GM18519 (cell line): ENCODE data around the gene KLHL1.

Experiments
- ATAC-seq: cut with Tn5 transposase; IDR thresholded peaks from one replicate; pipeline ENCODE4 v1.9.1; 2021; ENCODE audit warnings: mild to moderate bottlenecking, moderate library complexity; ENCODE audit not compliant: unreplicated experiment, low FRiP score

KLHL1 gene

DNA sequence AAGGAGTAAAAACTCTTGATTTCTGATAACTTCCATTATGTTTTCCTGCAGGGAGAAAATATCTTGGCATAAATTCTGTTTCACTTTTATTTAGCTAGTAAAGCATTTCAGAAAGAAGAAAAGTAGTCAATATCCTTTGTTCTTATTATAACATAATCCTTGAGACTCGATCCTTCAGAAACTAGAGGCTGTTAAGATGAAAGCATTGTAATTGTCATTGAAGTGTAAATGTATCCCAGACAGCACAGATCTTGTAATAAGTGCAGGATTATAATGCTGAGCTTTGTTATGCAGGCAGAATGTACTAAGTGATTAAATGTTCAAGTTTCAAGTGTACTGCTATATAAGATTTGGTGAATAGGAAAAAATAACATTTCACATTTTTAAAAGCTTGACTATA, 225.8 kb downstream of the KLHL1 start:
- ATAC-seq, result no peak

DNA sequence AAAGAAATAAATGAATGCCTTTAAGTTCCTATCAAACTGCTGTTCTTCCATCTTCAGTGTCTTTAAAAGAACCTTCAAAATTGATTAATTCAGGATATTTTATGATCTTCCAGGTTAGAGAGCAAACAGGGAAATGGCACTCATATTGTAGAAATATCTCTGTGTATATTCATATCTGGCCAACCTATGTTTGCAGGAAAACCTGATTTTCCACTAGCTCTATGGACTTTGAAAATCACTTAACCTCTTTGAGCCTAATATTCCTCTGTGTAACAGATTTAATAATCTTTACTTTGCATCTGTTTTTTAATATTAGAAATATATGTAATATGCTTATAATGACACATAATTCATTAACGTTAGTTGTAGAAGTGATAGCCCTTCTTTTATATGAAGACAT, 228.3 kb downstream of the KLHL1 start:
- no peak for ATAC-seq

DNA sequence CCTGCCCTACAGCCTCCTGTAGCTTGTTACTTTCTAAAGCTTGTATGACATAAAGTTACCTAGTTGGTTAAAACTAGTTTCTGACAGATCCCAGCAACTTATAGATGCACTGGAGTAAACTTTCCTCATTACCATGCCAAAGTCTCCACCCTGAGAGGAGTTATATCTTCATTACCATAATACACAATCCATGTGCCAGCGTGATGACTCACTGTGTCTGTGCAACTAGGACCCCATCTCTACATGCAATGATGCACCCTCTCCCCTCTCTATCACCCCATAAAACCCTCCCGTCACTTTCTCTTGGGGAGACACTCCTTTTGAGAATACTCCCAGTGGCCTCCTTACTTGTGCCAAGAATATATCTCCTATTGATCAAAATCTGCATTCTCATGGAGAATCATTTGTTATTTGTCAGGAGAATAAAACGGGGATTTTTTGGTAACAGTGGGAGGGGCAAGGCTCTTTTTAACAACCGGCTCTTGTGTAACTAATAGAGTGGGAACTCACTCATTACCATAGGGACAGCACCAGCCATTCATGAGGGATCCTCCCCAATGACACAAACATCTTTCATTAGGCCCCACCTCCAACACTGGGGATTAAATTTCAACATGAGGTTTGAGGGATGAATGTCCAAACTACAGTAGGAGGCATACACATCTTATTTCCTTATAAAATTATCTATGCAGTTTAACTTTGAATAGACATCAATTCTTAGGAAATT, 235.8 kb downstream of the KLHL1 start:
- ATAC-seq, result no peak

DNA sequence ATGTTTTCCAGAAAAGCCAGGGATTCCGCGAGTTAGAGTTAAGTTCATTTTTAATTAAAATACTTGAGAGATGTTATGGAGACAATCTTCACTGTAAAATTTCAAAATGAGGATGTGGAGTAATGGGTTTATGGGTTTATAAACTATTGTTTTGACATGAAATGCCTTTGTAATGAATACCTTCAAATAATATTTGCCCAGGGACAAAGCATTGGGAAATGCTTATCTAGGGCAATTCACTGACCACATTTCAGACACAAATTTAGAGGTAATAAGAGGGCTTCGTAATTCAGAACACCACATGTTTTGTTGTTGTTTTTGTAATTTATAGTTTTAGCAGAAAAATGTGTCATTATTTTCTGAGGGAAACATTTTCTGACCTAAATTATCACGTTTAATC, 241.7 kb downstream of the KLHL1 start:
- no peak for ATAC-seq

DNA sequence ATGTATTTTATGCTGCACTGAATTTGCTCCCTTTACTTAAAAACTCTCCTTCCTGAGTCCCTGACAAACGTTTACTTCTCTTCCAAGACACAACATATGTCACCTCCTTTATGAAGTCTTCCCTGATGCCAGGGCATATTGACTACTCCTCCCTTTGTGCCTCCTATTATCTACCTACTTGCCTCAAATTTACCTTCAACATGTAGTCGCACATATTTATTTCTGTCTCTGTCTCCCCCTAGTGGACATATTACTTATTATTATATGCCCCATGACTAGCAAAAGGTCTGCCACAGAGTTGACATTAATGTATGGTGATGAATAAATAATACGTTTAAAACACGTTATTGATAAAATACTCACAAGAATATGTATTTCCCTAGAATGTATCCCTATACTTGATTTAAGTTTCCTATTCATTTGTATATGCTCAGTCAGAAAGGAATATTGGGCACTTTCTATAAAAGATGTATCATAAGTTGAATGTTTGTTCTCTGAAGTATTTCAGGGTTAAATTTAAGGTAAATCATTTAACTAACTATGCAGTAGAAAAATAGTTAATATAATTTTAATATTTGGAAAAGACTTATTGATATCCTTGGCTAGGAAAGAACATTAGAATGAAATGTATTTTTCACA, 250.9 kb downstream of the KLHL1 start:
- ATAC-seq, result peak; percentile 94

DNA sequence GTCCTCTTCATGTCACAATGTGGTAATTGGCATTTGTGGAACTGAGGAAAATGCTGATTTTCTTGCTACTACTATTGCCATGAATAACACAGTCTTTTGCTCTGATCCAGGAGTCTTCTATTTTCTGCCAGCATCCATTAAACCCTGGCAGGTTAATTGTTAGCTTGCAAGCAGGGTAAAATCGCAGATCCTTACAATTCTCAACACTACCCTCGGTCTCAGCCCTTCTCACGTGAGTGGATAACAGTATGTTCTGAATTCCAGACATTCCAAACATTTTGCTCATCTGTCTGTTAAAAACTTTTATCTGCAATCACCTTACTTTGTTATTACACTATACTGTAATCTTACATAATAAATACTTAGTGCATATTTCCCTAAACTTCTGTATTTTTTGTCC, 251.9 kb downstream of the KLHL1 start:
- ATAC-seq, result no peak

DNA sequence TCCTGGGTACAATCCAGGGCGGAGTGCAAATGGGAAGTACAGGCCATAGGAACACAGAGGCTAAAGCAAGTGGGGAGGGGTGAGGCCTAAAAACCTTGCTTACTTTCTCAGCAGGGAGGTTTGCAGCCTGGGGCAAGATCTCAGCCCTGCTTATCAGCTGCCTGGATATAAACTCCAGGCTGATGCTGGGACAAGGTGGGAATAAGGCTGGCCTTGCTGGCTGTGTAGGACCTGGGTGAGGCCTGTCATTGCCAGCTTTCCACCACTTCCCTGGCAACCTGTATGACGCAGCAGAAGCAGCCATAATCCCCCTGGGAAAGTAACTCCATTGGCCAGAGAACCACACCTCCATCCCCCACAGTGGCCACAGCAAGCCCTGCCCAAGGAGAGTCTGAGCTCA, 279.7 kb downstream of the KLHL1 start:
- no peak for ATAC-seq

DNA sequence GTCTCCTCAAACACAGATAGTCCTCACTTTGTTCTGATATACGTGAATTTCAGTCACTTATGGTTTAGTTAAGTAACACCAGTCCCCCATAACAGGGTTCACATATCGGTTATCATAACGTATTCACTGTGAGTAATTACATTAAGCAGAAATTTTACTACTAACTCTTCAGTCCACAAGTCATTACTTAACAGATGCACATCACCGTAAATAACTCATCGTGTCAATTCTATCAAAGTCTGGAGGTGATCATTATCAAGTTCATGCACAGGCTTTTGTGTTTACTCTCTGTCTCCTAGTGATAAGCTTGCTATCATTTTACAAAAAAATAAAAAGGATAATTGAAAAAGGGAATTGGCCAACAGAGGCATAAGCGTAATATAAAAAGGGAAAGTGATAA, 288.1 kb downstream of the KLHL1 start:
- ATAC-seq, result no peak

DNA sequence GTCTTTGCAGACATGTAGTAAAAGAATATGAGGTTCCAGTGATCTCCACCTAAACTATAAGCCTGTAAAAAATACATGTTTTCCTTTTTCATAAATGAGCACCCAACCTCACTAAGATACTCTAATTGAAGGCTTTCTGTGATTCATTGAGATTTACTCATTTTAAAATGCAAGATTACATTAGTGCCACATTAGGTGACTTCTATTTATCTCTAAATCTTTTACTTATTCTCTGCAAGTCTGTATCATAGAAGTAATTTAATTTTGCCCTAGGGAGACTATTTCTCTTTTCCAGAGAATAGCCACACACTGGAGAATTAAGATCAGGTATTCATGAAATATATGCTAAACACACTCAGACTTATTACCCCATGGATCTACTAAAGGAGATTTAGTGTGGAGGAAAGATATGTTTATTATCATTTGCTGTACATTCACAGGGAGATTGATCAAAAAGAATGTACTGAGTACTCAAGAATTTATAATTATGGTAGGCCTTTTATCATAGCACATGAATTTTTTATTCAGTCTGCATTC, 290.9 kb downstream of the KLHL1 start:
- no peak for ATAC-seq

DNA sequence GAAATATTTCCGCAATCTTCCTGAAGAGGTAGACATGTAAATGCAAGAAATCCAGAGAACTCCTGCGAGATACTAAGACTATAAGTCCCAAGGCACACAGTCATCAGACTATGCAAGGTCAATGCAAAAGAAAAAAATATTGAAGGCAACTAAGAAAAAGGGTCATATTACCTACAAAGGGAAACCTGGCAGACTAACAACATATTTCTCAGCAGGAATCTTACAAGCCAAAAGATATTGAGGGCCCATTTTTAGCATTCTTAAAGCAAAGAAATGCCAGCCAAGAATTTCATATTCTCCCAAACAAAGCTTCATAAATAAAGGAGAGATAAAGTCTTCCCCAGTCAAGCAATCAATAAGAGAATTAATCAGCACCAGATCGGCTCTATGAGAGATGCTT, 299.1 kb downstream of the KLHL1 start:
- ATAC-seq, result no peak

DNA sequence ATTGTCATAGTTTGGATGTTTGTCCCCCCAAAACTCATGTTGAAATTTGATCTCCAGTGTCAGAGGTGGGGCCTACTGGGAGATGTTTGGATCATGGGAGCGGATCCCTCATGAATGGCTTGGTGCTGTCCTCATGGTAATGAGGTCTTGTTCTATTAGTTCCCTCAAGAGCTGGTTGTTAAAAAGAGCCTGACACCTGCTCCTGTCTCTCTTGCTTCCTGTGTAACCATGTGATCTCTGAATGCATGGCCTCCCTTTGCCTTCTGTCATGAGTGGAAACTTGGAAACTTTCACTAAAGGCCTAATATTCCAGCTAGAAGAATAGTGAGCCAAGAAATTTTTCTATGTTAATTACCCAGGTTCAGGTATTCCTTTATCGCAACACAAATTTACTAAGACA, 312.0 kb downstream of the KLHL1 start:
- no peak for ATAC-seq

DNA sequence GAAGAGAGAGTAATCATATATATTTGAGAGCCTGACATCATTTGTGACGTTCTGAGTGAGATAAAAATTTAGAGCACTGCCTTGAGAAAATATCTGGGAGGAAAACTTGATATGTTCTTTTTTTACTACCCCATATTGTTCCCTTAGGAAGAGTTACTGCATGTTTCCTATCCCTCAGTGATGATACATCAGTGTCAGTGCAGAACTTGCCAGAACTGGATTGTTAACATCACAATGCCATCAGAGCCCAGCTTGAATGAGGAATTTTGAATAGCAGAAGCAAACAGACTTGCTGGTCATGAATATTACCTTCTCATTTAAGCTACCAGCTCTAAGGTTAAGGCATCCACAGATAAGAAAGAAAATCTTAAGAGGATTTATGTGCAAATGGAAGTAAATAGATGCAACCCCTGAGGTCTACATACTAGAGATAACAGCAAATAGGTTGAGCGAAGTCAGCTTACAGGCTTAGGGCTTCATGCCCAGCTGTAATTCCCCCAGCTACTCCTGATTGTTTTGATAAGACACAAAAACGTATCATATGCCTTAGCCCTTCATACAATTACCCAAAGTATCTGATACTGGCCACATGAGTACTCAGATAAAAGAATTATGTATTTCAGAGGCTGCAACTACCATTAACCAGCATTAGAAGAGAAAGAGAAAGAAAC, 314.3 kb downstream of the KLHL1 start:
- ATAC-seq, result no peak

DNA sequence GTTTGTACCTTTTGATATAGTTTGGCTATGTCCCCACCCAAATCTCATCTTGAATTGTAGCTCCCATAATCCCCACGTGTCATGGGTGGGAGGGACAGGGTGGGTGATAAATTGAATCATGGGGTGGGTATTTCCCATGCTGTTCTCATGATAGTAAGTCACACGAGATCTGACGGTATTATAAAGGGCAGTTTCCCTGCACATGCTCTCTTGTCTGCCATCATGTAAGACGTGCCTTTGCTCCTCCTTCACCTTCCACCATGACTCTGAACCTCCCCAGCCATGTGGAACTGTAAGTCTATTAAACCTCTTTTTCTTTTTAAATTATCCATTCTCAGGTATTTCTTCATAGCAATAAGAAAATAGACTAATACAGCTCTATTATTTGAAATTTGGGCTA, 331.3 kb downstream of the KLHL1 start:
- ATAC-seq, result no peak

DNA sequence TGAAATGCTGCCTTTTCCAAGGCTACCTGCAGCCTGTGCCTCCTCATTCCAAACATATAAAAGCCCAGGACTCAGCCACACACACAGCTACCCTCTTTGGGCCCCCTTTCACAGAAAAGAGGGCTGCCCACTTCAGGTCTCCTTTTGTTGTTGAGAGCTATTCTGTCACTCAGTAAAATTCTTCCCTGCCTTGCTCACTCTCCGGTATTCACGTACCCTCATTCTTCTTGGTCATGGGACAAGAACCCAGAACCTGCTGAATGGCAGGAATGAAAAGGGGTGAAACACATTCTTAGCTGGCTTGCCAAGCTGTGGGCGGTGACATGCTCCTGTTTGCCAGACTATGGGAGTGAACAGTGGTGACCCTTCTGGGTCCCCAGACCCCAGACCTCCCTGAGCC, 338.6 kb downstream of the KLHL1 start:
- no peak for ATAC-seq

DNA sequence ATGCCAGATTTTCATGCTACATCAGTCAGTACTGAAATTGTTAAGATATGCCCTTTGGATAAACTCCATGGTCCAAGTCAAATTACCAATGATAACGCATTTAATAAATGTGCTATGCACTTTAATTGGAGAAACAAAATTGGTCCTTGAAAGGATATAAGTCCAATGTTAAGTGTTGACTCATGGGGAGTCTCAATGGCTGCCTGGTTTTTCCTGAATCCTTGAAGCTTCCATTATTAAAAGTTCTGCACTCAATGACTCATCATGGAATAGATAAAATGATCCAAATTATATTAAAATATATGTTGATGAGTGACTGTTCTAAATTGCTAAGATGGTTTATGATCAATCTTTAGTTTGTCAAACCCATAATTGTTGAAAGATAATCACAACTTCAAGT, 346.7 kb downstream of the KLHL1 start:
- no peak for ATAC-seq

DNA sequence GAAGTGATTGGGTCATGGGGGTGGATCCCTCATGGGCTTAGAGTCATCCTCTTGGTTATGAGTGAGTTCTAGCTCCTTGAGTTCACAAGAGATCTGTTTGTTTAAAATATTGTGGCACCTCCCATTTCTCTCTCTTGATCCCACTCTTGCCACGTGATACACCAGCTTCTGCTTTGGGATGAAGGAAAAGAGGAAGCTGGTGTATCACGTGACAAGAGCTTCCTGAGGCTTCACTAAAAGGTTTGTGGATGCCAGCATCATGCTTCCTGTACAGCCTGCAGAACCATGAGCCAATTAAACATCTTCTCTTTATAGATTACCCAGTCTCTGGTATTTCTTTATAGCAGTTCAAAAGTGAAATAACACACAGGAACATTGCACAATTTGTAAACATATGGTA, 353.2 kb downstream of the KLHL1 start:
- no peak for ATAC-seq

DNA sequence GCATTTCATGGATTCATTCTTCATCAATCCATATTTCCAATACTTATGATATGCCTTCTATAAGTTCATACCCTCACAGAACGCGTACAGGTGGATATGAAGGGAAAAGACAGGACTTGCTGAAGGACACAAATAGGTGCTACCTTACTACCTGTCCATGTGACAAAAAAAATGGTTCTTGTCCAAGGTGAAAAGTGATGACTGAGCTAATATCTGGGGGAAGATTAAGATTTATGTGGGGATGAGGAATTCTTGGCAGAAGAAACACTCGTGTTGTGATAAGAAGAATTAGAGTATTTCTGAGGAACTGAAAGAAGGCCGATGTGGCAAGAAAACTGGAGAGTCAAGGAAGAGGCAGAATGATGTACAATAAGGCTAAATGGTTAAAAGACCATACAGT, 357.0 kb downstream of the KLHL1 start:
- ATAC-seq, result no peak

DNA sequence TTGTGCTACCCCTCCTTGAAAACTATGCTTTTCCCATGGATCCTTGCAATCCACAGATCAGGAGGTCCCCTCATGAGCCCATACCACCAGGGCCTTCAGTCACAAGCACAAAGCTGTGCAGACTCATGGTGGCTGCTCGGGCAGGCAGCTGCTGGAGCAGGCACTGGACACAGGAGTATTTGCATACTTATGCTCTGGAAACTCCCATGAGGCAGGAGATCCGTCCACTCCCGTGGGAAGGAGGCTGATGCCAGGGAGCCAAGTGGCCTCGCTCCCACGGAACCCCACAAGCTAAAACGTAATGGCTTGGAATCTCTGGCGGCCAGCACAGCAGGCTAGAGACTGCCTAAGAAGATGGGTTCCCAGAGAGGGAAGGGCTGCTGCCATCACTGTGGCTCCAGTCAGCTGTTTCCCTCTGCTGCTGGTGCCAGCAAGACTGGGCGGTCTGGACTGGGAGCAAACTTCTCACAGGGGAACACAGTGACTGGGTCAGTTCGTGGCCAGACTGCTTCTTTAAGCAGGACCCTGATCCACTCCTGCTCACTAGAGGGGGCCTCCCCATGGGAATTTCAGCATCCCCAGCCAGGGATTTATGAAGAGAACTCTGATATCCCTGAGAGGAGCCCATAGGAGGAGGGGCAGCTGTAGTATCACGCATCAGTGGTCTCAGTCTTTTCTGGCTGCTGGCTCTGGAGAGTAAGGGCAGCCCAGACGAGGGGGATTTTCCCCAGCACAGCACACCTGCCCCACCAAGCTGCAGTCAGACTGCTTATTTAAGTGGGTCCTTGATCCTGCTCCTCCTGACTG, 370.9 kb downstream of the KLHL1 start:
- no peak for ATAC-seq

DNA sequence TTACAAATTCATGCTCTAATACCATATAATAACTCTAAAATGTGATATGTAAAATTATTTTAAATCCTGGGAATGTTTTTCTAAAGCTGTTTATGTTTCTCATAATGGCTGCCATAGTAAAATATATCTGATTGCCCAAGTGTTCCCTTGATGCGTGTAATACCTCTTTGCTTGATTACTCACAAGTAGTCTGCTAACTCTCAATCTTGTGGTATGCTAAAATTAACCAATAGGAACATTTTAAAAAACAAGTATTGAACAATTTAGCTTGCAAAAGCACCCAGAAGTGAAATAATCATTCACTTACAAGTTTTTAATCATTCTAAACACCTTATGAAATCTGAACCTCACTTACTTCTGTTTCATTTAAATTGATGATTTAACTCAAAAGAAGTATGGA, 386.6 kb downstream of the KLHL1 start:
- no peak for ATAC-seq

DNA sequence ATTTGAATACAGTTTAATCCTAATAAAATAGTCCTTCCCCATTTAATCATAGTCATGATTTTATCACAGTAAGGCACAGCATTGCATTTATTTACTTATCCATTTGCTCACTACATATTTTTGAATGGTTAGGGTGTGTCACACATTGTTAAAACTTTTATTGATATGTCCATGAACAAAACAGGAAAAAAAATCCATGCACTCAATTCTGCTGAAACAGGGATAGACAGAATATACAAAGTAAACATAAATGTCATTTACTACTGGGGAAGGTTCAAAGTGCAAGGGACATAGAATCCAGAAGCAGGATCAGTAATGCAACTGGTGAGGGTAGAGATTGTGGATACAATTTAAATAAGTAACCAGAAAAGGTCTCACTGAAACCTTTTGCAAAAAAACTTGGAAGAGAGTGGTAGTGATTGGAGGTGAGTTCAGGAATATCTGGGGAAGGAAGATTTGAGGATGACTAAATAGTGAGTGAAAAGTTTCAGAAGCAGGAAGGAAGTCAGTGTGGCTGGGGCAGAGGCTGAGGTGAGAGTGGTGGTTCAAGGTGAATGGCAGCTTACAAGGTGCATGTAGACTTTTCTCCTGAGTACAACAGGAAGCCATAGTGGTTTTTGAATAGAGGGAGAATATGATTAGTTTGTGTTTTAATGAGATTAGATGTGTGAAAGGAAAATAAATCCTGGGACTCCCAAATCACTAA, 387.8 kb downstream of the KLHL1 start:
- ATAC-seq, result no peak
